ENCODE data around the gene ATP5F1A.
"Not testable (repeated sequence)": the region's sequence is repeated elsewhere in the genome, so short reads cannot be mapped to it uniquely, and the experiment has no call there.

DNA sequence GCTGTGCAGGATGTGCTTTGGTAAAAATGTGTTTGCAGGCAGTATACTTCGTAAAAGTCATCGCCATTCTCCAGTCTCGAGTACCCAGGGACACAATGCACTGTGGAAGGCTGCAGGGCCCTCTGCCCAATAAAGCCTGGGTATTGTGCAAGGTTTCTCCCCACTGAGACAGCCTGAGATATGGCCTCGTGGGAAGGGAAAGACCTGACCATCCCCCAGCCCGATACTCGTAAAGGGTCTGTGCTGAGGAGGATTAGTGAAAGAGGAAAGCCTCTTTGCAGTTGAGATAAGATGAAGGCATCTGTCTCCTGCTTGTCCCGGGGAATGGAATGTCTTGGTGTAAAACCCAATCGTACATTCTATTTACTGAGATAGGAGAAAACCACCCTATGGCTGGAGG is 9.6 kb downstream of the ATP5F1A start:
- TF ChIP-seq MYC (IDR thresholded peaks at IDR 0.05; ENCODE audit: low read depth, low read length); POLR2AphosphoS5 (IDR thresholded peaks at IDR 0.05; ENCODE audit: insufficient read depth, low read depth, low read length): not testable (repeated sequence)
